ENCODE data around the gene CHN2.

DNA sequence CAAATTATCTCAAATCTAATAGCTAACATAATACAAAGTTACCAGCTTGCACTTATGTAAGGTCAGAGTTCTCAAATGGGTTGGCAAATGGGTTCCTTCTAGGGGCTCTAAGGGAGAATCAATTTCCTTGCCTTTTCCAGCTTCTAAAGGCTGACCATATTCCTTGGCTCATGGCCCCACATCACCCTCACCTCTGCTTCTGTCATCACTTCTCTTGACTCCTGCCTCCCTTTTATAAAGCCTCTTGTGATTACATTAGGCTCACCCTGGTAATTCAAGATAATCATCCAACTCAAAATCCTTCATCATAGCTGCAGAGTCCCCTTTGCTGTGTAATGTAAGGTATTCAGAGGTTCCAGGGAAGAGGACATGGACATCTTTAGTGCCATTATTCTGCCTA is 42.1 kb downstream of the CHN2 start:
- TF ChIP-seq, protein P1, sequence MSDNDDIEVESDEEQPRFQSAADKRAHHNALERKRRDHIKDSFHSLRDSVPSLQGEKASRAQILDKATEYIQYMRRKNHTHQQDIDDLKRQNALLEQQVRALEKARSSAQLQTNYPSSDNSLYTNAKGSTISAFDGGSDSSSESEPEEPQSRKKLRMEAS (IDR thresholded peaks at IDR 0.05; ENCODE audit: low read depth): no peak
- TF ChIP-seq, protein P2, sequence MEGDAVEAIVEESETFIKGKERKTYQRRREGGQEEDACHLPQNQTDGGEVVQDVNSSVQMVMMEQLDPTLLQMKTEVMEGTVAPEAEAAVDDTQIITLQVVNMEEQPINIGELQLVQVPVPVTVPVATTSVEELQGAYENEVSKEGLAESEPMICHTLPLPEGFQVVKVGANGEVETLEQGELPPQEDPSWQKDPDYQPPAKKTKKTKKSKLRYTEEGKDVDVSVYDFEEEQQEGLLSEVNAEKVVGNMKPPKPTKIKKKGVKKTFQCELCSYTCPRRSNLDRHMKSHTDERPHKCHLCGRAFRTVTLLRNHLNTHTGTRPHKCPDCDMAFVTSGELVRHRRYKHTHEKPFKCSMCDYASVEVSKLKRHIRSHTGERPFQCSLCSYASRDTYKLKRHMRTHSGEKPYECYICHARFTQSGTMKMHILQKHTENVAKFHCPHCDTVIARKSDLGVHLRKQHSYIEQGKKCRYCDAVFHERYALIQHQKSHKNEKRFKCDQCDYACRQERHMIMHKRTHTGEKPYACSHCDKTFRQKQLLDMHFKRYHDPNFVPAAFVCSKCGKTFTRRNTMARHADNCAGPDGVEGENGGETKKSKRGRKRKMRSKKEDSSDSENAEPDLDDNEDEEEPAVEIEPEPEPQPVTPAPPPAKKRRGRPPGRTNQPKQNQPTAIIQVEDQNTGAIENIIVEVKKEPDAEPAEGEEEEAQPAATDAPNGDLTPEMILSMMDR (IDR thresholded peaks at IDR 0.05): no peak
- TF ChIP-seq POLR2AphosphoS5 (IDR thresholded peaks at IDR 0.05; ENCODE audit: low read depth, low read length): no peak
- no peak for TF ChIP-seq GABPA (IDR thresholded peaks at IDR 0.05; ENCODE audit: low read depth)
- no peak for TF ChIP-seq YY1 (IDR thresholded peaks at IDR 0.05; ENCODE audit: low read depth)
- no peak for TF ChIP-seq EZH2phosphoT487 (IDR thresholded peaks at IDR 0.05; ENCODE audit: borderline replicate concordance, low read depth)
